ENCODE data around the gene KIRREL3. TPM values are rescaled to one million over a fixed set of nuclear protein-coding genes. Genes with fewer than 3 reads are reported as not detected.

The KIRREL3 gene
- total and polyA plus RNA-seq, 2 of the 8 experiments (the other 6 are each of a cell fraction or from before 2014, with no cell fraction given), result 0.29 to 0.32 TPM

DNA sequence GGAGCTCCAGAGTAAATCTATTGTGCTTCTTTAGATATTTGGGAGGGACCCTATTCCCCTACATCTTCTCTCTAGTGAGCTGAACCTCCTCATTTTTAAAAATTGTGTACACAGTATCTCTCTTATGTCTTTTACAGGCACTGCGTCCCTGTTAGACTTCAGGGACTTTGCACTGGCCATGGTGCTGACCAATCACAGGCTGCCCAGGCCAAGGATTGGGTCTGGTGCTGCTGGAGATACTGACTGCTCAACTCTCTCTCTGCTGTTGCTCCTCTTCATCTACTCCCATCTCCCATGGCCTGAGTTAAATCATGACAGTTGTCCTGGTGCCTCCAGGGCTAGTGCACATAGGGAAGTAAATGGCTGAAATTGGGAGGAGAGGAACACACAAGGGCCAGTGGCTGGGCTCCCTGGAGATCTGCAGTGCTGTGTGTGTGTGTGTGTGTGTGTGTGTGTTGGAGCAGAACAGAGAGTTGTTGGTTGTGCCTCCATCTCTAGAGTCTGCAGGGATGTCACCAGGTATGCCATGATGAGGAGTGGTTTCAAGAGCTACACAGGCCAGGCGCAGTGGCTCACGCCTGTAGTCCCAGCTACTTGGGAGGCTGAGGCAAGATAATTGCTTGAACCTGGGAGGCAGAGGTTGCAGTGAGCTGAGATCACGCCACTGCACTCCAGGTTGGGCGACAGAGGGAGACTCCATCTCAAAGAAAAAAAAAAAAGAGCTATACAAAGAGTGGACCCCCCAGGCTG, 489.8 kb downstream of the KIRREL3 start (continued):
- TF ChIP-seq KDM1A (IDR thresholded peaks at IDR 0.05; ENCODE audit: borderline replicate concordance, low read length) (no peak), TEAD4 (IDR thresholded peaks at IDR 0.05; ENCODE audit: low read depth, low read length) (no peak), HDAC6 (IDR thresholded peaks at IDR 0.05; ENCODE audit: low read depth, low read length) (no peak), BCL11A (IDR thresholded peaks at IDR 0.05; ENCODE audit: low read depth in 2 of 2, low read length in 2 of 2) (no peak), ZNF274 (IDR thresholded peaks at IDR 0.05; ENCODE audit: borderline replicate concordance, extremely low read depth, low read length) (no peak)
- TF ChIP-seq, protein P1, sequence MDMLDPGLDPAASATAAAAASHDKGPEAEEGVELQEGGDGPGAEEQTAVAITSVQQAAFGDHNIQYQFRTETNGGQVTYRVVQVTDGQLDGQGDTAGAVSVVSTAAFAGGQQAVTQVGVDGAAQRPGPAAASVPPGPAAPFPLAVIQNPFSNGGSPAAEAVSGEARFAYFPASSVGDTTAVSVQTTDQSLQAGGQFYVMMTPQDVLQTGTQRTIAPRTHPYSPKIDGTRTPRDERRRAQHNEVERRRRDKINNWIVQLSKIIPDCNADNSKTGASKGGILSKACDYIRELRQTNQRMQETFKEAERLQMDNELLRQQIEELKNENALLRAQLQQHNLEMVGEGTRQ (IDR thresholded peaks at IDR 0.05; ENCODE audit: low read length), result no peak

Measured in H1 (cell line).